ENCODE data around the gene RNF149. TPM values are rescaled to one million over a fixed set of nuclear protein-coding genes. Genes with fewer than 3 reads are reported as not detected.

Gene RNF149
- total and polyA plus RNA-seq, 9 donors, result 20.3 to 62.5 (median 45.3) TPM

- intact Hi-C loops (cut with DNase I), result no loop called here
- no peak for TF ChIP-seq POLR2A (IDR thresholded peaks at IDR 0.05)
- TF ChIP-seq, protein P1, sequence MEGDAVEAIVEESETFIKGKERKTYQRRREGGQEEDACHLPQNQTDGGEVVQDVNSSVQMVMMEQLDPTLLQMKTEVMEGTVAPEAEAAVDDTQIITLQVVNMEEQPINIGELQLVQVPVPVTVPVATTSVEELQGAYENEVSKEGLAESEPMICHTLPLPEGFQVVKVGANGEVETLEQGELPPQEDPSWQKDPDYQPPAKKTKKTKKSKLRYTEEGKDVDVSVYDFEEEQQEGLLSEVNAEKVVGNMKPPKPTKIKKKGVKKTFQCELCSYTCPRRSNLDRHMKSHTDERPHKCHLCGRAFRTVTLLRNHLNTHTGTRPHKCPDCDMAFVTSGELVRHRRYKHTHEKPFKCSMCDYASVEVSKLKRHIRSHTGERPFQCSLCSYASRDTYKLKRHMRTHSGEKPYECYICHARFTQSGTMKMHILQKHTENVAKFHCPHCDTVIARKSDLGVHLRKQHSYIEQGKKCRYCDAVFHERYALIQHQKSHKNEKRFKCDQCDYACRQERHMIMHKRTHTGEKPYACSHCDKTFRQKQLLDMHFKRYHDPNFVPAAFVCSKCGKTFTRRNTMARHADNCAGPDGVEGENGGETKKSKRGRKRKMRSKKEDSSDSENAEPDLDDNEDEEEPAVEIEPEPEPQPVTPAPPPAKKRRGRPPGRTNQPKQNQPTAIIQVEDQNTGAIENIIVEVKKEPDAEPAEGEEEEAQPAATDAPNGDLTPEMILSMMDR (IDR thresholded peaks at IDR 0.05), result no peak
- no peak for TF ChIP-seq EP300 (IDR thresholded peaks at IDR 0.05)
- no peaks in the 10 kb centered on the region for H3K4me1 ChIP-seq (ENCODE audit: insufficient read depth)
- no peaks in the 10 kb centered on the region for H3K27me3 ChIP-seq
- 88 to 91% (median 90%) methylated on average over 15 of the region's 15 CpGs for WGBS, 3 donors
- no peaks in the 10 kb centered on the region for H3K9me3 ChIP-seq
- no peaks in the 10 kb centered on the region for H3K36me3 ChIP-seq
- H3K4me3 ChIP-seq, result no peak overlapping the region
- H3K27ac ChIP-seq, result no peak overlapping the region
- DNase-seq, result no peak
Measured at GRCh38 chr2:101342625-101343008, 34.1 kb upstream of the RNF149 start.

- intact Hi-C loops (cut with DNase I), result no loop called here
- no peaks in the 10 kb centered on the region for H3K9me3 ChIP-seq
Measured at GRCh38 chr2:101341901-101342624, 33.6 kb upstream of the RNF149 start.

GRCh38 chr2:101341421-101341820, 32.9 kb upstream of the RNF149 start:
- DNase-seq, result no peak
- H3K27ac ChIP-seq, result no peak overlapping the region
- intact Hi-C loops (cut with DNase I), result no loop called here
- WGBS, 3 donors, result 90 to 93% (median 91%) methylated on average over 7 of the region's 7 CpGs
- no peaks in the 10 kb centered on the region for H3K36me3 ChIP-seq
- TF ChIP-seq POLR2A (IDR thresholded peaks at IDR 0.05) (no peak), EP300 (IDR thresholded peaks at IDR 0.05) (no peak)
- TF ChIP-seq, protein P1 (IDR thresholded peaks at IDR 0.05), result no peak
- no peak overlapping the region for H3K4me3 ChIP-seq
- no peaks in the 10 kb centered on the region for H3K9me3 ChIP-seq
- H3K4me1 ChIP-seq (ENCODE audit: insufficient read depth), result no peaks in the 10 kb centered on the region
- H3K27me3 ChIP-seq, result no peaks in the 10 kb centered on the region

More at GRCh38 chr2:101341901-101342624, 33.6 kb upstream of the RNF149 start:
- Histone ChIP-seq H3K4me3 (no peak overlapping the region), H3K4me1 (ENCODE audit: insufficient read depth) (no peaks in the 10 kb centered on the region), H3K27me3 (no peaks in the 10 kb centered on the region), H3K27ac (no peak overlapping the region), H3K36me3 (no peaks in the 10 kb centered on the region)
- WGBS, 3 donors, result 62 to 64% (median 64%) methylated on average over 21 of the region's 21 CpGs
- TF ChIP-seq POLR2A (IDR thresholded peaks at IDR 0.05) (no peak), EP300 (IDR thresholded peaks at IDR 0.05) (no peak)
- TF ChIP-seq, protein P1 (IDR thresholded peaks at IDR 0.05), result peak in 1 of 3 donors; percentile 19
- peak; percentile 36 to 76 (median 63) for DNase-seq

GRCh38 chr2:101340141-101340551, 31.6 kb upstream of the RNF149 start:
- 88 to 95% (median 90%) methylated on average over 1 of the region's 1 CpG for WGBS, 3 donors
- no peak for DNase-seq
- TF ChIP-seq EP300 (IDR thresholded peaks at IDR 0.05), result no peak
- TF ChIP-seq, protein P1 (IDR thresholded peaks at IDR 0.05), result no peak
- no peak for TF ChIP-seq POLR2A (IDR thresholded peaks at IDR 0.05)
- H3K9me3 ChIP-seq, result no peaks in the 10 kb centered on the region
- no peaks in the 10 kb centered on the region for H3K27me3 ChIP-seq
- H3K27ac ChIP-seq, result no peak overlapping the region
- H3K4me1 ChIP-seq (ENCODE audit: insufficient read depth), result no peaks in the 10 kb centered on the region
- no peak overlapping the region for H3K4me3 ChIP-seq
- intact Hi-C loops (cut with DNase I), result no loop called here
- H3K36me3 ChIP-seq, result no peaks in the 10 kb centered on the region

All from ovary (tissue), 9 donors.